Omental fat pad (tissue), 4 donors: ENCODE measurements around the gene BRI3BP. TPM values are rescaled to one million over a fixed set of nuclear protein-coding genes. Genes with fewer than 3 reads are reported as not detected.

Source experiments
- ATAC-seq: fragments of 150-250 bp; one replicate; pipeline ENCODE4 v1.9.1; 2016; ENCODE audit warnings: mild to moderate bottlenecking, moderate library complexity; ENCODE audit not compliant: low FRiP score
- DNase-seq: peaks from one replicate; pipeline ENCODE4 v3.0.0-alpha.2; 2019; ENCODE audit warnings: low spot score
- total RNA-seq, 4 donors: library from RNA; depleted of rRNA; stranded (reverse); fragments of >200 nt; gene quantifications; one replicate each; pipeline ENCODE4 v1.1.0, GENCODE V29; 2016
- TF ChIP-seq, protein P1 (sequence below), 3 donors: fragments of 450-650 bp; IDR thresholded peaks; one replicate each; pipeline ENCODE4 v1.5.1; 2016 to 2017; ENCODE audit warnings: antibody characterized with exemption in 3 of 3, mild to moderate bottlenecking in 3 of 3, moderate library complexity in 2 of 3

BRI3BP gene
- total RNA-seq, 4 donors from 2014 or later = 3.5 to 5.4 (median 4.4) TPM

DNA sequence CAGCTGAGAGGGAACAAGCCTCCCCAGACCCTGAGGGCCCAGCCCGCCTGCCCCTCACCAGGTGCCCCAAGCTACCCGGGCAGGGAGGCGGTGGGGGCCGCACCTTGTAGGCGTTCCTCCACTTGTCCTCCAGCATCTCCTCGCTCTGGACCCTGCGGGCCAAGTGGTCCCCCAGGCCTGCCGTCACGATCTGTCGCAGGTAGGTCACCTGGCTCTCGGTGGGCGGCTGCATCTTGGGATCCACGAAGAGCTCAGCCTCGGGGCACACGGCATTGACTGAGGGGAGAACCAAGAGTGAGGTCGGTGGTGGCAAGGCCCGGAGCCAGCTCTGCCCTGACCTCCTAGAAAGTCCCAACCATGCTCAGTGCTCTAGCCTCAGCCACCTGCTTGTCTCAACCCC lies 41.1 kb upstream of the BRI3BP start:
- no peak for DNase-seq
- TF ChIP-seq, protein P1, sequence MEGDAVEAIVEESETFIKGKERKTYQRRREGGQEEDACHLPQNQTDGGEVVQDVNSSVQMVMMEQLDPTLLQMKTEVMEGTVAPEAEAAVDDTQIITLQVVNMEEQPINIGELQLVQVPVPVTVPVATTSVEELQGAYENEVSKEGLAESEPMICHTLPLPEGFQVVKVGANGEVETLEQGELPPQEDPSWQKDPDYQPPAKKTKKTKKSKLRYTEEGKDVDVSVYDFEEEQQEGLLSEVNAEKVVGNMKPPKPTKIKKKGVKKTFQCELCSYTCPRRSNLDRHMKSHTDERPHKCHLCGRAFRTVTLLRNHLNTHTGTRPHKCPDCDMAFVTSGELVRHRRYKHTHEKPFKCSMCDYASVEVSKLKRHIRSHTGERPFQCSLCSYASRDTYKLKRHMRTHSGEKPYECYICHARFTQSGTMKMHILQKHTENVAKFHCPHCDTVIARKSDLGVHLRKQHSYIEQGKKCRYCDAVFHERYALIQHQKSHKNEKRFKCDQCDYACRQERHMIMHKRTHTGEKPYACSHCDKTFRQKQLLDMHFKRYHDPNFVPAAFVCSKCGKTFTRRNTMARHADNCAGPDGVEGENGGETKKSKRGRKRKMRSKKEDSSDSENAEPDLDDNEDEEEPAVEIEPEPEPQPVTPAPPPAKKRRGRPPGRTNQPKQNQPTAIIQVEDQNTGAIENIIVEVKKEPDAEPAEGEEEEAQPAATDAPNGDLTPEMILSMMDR (IDR thresholded peaks at IDR 0.05) = no peak
- no peak for ATAC-seq

DNA sequence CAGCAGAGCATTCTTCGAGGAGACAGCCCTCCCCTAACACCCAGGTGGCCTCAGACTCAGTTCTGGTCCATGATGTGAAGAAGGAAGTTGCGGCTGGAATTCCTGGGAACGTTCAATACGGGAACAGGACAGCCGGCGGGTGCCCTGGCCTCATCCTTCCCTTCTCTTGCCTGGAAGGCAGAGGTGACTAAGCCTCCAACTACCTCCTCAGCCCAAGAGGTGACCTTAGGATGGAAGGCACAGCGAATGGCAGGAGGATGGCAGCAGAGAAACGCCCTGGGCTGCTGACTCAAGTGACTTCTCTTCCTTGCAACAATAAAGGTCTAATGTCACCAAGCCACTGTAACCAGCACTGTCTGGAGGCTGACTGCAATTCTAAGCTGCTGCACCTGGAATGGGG lies 40.6 kb upstream of the BRI3BP start:
- TF ChIP-seq, protein P1 (IDR thresholded peaks at IDR 0.05) = no peak
- no peak for ATAC-seq

DNA sequence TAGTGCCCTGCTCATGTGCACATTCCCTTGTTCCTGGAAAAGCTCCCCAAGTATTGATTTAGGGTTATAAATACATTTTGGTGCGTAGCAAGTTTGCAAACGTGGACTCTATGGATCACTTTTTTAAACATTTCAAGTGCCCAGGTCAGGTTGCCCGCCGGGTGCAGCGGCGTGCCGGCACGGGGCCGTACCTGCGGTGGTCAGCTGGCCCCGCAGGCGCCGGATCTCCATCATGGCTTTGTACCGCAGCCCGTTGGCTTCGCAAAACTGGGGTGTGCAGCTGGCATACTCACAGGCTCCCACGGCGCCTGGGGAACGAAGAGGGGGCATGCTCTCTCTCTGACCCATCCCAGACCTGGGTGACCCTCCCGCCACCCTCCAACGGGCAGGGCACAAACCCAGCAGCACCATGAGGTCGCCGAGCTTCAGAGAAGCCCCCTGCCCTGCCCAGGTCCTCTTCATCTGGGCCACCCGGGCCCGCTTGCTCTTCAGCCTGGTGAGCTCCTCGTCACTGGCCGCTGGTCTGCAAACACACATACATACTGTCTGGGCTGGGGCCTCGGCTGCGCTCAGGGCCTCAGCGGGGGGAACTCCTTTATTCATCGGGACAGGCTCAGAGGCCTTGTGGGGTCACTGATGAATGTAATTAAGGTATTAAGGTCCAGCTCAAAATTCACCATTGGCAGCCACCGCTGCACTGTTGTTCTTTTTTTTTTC lies 39.6 kb upstream of the BRI3BP start:
- ATAC-seq (no peak), DNase-seq (no peak)
- TF ChIP-seq, protein P1 (IDR thresholded peaks at IDR 0.05) = no peak

More for the DNA sequence above, 40.6 kb upstream of the BRI3BP start:
- no peak for DNase-seq

DNA sequence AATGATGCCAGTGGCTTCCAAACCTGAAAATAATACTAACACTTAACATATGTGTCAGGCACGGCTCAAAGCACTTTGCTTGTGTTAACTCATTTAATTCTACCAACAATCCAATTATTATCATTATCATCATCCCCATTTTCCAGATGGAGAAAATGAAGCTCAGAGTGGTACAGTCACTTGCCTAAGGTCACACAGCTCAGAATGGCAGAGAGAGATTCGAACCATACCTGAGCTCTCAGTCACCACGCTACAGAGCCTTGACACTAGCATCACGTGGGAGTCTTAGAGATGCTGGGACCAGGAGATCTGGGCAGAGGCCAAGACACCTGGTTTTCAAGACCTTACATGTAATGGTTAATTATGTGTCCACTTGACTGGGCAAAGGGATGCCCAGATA lies 38.7 kb upstream of the BRI3BP start:
- DNase-seq (no peak), ATAC-seq (no peak)
- TF ChIP-seq, protein P1 (IDR thresholded peaks at IDR 0.05) = no peak

DNA sequence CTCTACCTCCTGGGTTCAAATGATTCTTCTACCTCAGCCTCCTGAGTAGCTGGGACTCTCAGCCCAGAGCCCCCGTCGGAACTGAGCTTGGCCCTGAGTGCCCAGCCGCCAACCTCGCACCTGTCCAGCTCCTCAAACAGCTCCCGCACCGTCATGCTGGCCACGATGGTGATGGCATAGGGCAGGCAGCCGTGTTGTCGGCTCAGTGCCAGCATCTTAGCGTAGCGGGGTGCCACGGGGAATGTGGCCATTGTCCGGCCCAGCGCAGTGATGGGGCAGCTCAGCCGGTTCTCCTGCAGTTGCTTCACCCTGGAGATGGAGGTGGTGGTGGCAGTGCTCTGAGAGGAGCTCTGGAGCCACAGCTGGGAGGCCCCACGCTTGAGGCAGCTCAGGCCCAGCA lies 36.9 kb upstream of the BRI3BP start:
- ATAC-seq = no peak
- TF ChIP-seq, protein P1 (IDR thresholded peaks at IDR 0.05) = no peak

DNA sequence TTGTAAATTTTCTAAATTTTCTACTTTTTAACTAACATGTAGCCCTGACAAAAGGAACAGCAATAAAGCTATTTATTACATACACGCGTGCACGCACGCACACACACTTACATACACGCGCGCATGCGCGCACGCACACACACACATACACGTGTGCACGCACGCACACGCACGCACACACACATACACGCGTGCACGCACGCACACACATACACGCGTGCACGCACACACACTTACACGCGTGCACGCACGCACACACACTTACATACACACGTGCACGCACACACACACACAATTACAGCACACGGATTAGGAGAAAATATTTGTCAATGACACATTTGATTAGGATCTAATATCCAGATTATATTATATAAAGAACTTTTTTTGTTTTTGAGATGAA lies 32.4 kb upstream of the BRI3BP start:
- TF ChIP-seq, protein P1 (IDR thresholded peaks at IDR 0.05) = no peak
- DNase-seq (no peak), ATAC-seq (no peak)

More for the DNA sequence above, 36.9 kb upstream of the BRI3BP start:
- DNase-seq = no peak

DNA sequence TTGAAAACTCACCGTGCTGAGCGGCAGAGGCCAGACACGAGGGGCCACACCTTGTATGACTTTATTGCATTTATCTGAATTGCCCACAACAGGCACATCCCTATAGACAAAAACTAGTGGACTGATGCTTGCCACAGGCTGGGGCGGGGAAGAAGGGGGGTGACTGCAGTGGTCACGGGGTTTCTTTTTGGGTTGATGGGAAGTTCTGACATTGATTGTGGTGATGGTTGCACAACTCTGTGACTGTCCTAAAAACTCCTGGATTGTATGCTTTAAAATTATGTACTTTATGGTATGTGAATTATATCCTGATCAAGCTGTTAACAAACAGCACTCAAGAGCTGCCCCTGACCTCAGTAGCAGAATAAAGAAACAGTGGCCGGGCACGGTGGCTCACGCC lies 30.2 kb upstream of the BRI3BP start:
- TF ChIP-seq, protein P1 (IDR thresholded peaks at IDR 0.05) = no peak
- ATAC-seq (no peak), DNase-seq (no peak)
